ENCODE results near the gene DCDC1. TPM values are rescaled to one million over a fixed set of nuclear protein-coding genes. Genes with fewer than 3 reads are reported as not detected.
"Not testable (repeated sequence)": the region's sequence is repeated elsewhere in the genome, so short reads cannot be mapped to it uniquely, and the experiment has no call there.

The DCDC1 gene
- total RNA-seq, 1 donor, result 0.21 TPM

DNA sequence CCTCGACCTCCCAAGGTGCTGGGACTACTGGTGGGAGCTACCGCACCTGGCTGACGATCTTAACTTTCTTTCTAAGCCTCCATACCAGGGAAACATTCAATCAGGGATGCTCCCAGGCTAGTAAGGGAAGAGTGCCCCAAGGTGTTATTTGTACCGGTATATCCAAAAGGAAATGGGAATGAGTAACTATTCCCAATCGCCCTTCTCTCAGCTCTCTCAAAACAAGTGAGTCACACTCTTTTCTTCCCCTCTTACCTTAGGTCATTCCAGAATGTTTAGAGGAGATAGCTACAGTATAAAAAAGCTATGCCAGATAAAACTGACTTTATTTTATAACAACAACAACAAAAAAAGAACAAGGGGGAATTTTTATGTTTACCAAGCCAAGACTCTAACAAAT lies 13.7 kb downstream of the DCDC1 start:
- H3K27me3 ChIP-seq (ENCODE audit: insufficient read depth, low read length), result no peaks in the 10 kb centered on the region
- H3K4me3 ChIP-seq (ENCODE audit: low read length), result no peak overlapping the region
- H3K4me1 ChIP-seq (ENCODE audit: insufficient read depth, low read length), result no peaks in the 10 kb centered on the region
- no peaks in the 10 kb centered on the region for H3K9me3 ChIP-seq (ENCODE audit: low read depth, low read length)

- no peaks in the 10 kb centered on the region for H3K27me3 ChIP-seq (ENCODE audit: insufficient read depth, low read length)
- no peaks in the 10 kb centered on the region for H3K9me3 ChIP-seq (ENCODE audit: low read depth, low read length)
- H3K4me3 ChIP-seq (ENCODE audit: low read length), result no peak overlapping the region
- no peaks in the 10 kb centered on the region for H3K4me1 ChIP-seq (ENCODE audit: insufficient read depth, low read length)
These were observed 14.4 kb downstream of the DCDC1 start for GRCh38 chr11:31355131-31355530.

DNA sequence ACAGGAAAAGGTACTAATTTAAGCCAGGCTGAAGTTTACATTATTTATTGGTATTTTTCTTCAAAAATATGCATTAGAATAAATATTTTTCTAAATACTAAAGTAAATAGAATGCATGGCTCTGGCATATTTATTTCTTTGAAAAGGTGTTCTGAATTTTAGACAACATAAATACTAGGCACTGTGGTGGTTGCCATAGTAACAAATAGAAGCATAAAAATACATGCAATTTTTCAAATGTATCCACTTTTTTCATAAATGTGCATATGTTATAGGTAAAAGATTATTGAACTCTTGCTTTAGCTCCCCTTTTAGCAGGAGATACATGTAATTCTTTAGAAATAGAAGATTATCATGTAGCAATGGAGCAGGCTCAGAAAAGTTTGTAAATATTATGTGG lies 18.4 kb downstream of the DCDC1 start:
- no peaks in the 10 kb centered on the region for H3K4me1 ChIP-seq (ENCODE audit: insufficient read depth, low read length)
- no peaks in the 10 kb centered on the region for H3K9me3 ChIP-seq (ENCODE audit: low read depth, low read length)

DNA sequence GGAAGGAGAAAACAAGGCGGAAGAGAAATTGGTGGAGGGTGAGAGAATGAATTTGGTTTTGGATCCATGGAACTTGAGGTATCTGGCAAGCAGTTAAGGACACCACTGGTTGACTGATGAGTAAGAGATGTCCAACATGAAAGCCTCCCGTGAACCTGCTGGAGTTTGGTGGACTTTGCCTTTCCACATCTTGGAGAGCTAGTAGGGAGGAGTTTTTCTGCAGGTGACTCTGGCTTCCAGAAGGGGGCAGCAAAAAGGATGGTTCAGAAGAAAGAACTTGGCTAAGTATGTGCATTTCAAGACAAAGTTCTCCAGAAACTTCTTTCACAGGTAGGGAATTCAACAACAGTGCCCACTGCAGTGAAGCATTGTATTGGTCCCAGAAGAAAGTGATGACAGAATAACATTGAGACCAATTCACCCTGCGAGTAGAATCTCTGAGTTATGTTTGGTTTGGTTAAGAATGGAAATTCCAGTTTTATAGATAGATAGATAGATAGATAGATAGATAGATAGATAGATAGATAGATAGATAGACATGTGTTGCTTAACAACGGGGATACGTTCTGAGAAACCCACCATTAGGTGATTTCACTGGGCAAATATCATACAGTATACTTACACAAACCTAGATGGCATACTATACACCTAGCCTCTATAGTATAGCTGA lies 28.5 kb downstream of the DCDC1 start:
- peaks cover 6% of the 10 kb centered on the region for H3K27me3 ChIP-seq (ENCODE audit: insufficient read depth, low read length)
- H3K4me1 ChIP-seq (ENCODE audit: insufficient read depth, low read length), result no peaks in the 10 kb centered on the region
- H3K9me3 ChIP-seq (ENCODE audit: low read depth, low read length), result no peaks in the 10 kb centered on the region
- no peak overlapping the region for H3K4me3 ChIP-seq (ENCODE audit: low read length)

More for the DNA sequence above, 18.4 kb downstream of the DCDC1 start:
- H3K4me3 ChIP-seq (ENCODE audit: low read length), result no peak overlapping the region
- peaks cover 12% of the 10 kb centered on the region for H3K27me3 ChIP-seq (ENCODE audit: insufficient read depth, low read length)

DNA sequence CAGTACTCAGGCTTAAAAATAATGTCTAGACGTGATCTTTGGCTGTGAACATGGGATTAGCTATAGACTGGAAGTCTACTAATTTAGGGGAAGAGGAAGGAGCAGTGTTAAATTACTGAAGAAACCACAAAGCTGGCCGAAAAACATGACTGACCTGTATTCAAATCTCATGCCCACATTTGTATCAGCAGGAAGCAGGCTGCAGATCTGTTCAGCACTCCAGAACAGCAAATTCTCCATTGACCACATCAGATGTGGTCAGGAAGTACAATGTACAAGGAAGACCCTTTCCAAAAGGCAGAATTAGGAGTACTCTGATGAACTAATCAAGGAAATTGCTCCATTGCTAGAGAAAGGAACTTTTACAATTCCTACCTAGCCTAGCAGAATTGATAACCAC lies 31.7 kb downstream of the DCDC1 start:
- no peaks in the 10 kb centered on the region for H3K9me3 ChIP-seq (ENCODE audit: low read depth, low read length)
- H3K4me3 ChIP-seq (ENCODE audit: low read length), result no peak overlapping the region
- peaks cover 6% of the 10 kb centered on the region for H3K27me3 ChIP-seq (ENCODE audit: insufficient read depth, low read length)
- H3K4me1 ChIP-seq (ENCODE audit: insufficient read depth, low read length), result no peaks in the 10 kb centered on the region

GRCh38 chr11:31328697-31329096 lies 40.8 kb downstream of the DCDC1 start:
- H3K9me3 ChIP-seq (ENCODE audit: low read depth, low read length), result no peaks in the 10 kb centered on the region
- peaks cover 5% of the 10 kb centered on the region for H3K27me3 ChIP-seq (ENCODE audit: insufficient read depth, low read length)
- H3K4me1 ChIP-seq (ENCODE audit: insufficient read depth, low read length), result no peaks in the 10 kb centered on the region
- H3K4me3 ChIP-seq (ENCODE audit: low read length), result no peak overlapping the region

- Histone ChIP-seq H3K9me3 (ENCODE audit: low read depth, low read length) (no peaks in the 10 kb centered on the region), H3K27me3 (ENCODE audit: insufficient read depth, low read length) (peaks cover 5% of the 10 kb centered on the region), H3K4me3 (ENCODE audit: low read length) (no peak overlapping the region), H3K4me1 (ENCODE audit: insufficient read depth, low read length) (no peaks in the 10 kb centered on the region)
These were observed 42.1 kb downstream of the DCDC1 start for GRCh38 chr11:31327417-31327816.

DNA sequence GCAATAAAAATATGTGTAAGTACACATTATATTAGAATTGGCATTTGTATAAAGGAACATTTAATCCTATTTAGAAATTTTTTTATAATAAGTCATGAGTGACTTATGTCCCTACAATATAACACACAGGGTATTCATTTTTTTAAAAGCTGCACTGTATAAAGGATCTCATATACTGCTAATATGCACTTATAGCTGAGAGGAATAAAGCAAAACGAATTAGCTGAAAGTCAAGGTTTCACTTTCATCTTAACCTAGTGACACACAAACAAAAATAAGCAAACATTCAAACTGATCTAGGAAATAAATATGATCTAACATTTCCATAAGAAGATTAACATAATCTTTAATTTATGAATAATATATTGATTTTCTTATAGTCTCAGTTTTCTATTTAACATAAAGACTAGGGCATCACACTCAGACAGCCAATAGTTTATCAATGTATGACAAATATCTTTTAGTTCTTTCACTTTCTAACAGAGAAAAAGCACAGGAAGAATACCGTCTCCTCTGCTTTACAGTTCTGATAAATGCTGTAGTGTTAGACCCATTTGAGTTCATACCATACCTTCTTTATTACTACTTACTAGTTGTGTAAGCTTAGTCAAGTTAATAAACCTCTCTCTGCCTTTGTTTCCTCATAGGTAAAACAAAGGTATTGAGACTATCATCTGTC lies 42.9 kb downstream of the DCDC1 start:
- Histone ChIP-seq H3K4me3 (ENCODE audit: low read length) (no peak overlapping the region), H3K4me1 (ENCODE audit: insufficient read depth, low read length) (no peaks in the 10 kb centered on the region)

GRCh38 chr11:31325160-31325559 lies 44.4 kb downstream of the DCDC1 start:
- Histone ChIP-seq H3K27me3 (ENCODE audit: insufficient read depth, low read length) (peaks cover 5% of the 10 kb centered on the region), H3K4me3 (ENCODE audit: low read length) (no peak overlapping the region), H3K9me3 (ENCODE audit: low read depth, low read length) (no peaks in the 10 kb centered on the region), H3K4me1 (ENCODE audit: insufficient read depth, low read length) (no peaks in the 10 kb centered on the region)

More for the DNA sequence above, 42.9 kb downstream of the DCDC1 start:
- Histone ChIP-seq H3K27me3 (ENCODE audit: insufficient read depth, low read length) (peaks cover 5% of the 10 kb centered on the region), H3K9me3 (ENCODE audit: low read depth, low read length) (no peaks in the 10 kb centered on the region)

GRCh38 chr11:31323145-31323544 lies 46.4 kb downstream of the DCDC1 start:
- Histone ChIP-seq H3K4me3 (ENCODE audit: low read length) (no peak overlapping the region), H3K9me3 (ENCODE audit: low read depth, low read length) (no peaks in the 10 kb centered on the region), H3K27me3 (ENCODE audit: insufficient read depth, low read length) (peaks cover 5% of the 10 kb centered on the region), H3K4me1 (ENCODE audit: insufficient read depth, low read length) (no peaks in the 10 kb centered on the region)

GRCh38 chr11:31321494-31321893 lies 48.0 kb downstream of the DCDC1 start:
- not testable (repeated sequence) for H3K27me3 ChIP-seq (ENCODE audit: insufficient read depth, low read length); H3K9me3 ChIP-seq (ENCODE audit: low read depth, low read length); H3K4me3 ChIP-seq (ENCODE audit: low read length); H3K4me1 ChIP-seq (ENCODE audit: insufficient read depth, low read length)

GRCh38 chr11:31303644-31304180 lies 65.8 kb downstream of the DCDC1 start:
- Histone ChIP-seq H3K27me3 (ENCODE audit: insufficient read depth, low read length) (peaks cover 2% of the 10 kb centered on the region), H3K9me3 (ENCODE audit: low read depth, low read length) (no peaks in the 10 kb centered on the region), H3K4me3 (ENCODE audit: low read length) (no peak overlapping the region), H3K4me1 (ENCODE audit: insufficient read depth, low read length) (no peaks in the 10 kb centered on the region)

DNA sequence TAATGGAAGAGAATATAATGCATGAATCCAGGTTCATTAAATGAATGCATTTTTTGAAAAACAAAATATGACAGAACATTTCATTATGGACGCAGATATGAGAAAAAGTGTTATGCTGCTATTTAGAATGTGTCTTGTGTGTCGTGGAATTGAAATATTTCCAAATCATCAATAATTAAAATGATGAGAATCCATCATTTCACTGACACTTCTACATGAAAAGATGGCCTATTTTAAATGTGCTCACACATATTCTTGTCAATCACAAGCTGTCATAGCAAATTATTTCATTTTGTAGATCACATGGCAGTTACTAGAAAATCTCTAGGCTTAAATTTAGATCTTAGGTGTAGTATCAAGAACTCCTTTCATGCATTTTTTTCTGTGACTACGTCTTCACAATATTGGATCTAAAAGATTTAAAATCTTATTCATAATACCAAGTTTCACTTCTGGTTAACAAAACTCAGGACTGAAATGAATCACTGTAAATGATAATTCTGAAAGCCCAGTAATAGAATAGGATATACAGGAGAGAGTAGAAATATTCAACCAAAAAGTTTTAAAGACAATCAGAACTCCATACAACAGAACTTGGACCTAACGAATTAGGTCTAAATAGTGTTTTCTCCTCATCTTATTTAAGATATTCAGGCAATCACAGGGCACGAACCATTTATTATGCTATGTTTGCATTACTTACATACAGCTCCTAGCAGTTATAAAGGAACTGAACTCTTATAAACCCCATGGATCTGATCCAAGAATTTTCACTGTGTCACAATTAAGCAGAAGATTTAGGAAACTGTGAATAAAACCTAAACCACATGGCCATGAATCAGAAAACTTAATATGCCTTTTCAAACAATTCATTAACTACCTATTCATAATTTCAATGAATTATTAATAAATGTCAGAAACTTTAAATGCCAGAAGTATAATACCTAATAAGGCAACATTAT lies 67.7 kb downstream of the DCDC1 start:
- Histone ChIP-seq H3K27me3 (ENCODE audit: insufficient read depth, low read length) (peaks cover 2% of the 10 kb centered on the region), H3K4me1 (ENCODE audit: insufficient read depth, low read length) (no peaks in the 10 kb centered on the region), H3K9me3 (ENCODE audit: low read depth, low read length) (no peaks in the 10 kb centered on the region), H3K4me3 (ENCODE audit: low read length) (no peak overlapping the region)

DNA sequence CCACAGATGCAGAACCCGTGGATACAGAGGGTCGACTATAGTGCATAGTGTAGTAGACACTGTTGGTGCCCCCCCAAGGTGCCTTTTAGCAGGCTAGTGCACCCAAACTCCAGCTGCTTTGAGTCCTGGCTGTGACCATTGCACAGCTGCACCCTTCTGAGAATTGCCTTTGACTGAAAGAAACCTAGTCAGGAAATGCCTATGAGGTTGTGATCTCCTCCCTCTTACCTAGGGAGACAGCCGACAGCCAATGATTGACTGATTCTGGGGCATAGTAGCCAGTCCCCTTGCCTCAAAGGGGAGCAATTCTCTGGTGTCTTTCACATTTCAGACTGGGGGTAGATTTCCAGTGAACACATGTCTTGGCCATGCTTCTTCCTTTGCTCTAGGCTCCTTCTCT lies 74.2 kb downstream of the DCDC1 start:
- H3K27me3 ChIP-seq (ENCODE audit: insufficient read depth, low read length), result no peaks in the 10 kb centered on the region
- H3K4me1 ChIP-seq (ENCODE audit: insufficient read depth, low read length), result no peaks in the 10 kb centered on the region
- no peak overlapping the region for H3K4me3 ChIP-seq (ENCODE audit: low read length)
- no peaks in the 10 kb centered on the region for H3K9me3 ChIP-seq (ENCODE audit: low read depth, low read length)

GRCh38 chr11:31273527-31273926 lies 96.0 kb downstream of the DCDC1 start:
- not testable (repeated sequence) for H3K9me3 ChIP-seq (ENCODE audit: low read depth, low read length); H3K27me3 ChIP-seq (ENCODE audit: insufficient read depth, low read length); H3K4me3 ChIP-seq (ENCODE audit: low read length); H3K4me1 ChIP-seq (ENCODE audit: insufficient read depth, low read length)

Measured in mononuclear cell (primary cell).